Ovary (tissue), 3 donors: ENCODE measurements around the gene MYO3A.

ENCODE experiments used
- POLR2A ChIP-seq: fragments of 450-650 bp; IDR thresholded peaks from one replicate; pipeline ENCODE4 v1.6.1; 2017; ENCODE audit warnings: antibody characterized with exemption, mild to moderate bottlenecking, moderate library complexity
- TF ChIP-seq, protein P1 (sequence below), 3 donors: fragments of 450-650 bp in 2 of 3; fragments of 200-600 bp in 1 of 3; IDR thresholded peaks; one replicate each; pipeline versions ENCODE4 v1.5.1 to v1.8.0; 2016 to 2022; ENCODE audit warnings: antibody characterized with exemption in 3 of 3, mild to moderate bottlenecking in 1 of 3
- donor health status: DM: no; HTN: no; CAD: no.

DNA sequence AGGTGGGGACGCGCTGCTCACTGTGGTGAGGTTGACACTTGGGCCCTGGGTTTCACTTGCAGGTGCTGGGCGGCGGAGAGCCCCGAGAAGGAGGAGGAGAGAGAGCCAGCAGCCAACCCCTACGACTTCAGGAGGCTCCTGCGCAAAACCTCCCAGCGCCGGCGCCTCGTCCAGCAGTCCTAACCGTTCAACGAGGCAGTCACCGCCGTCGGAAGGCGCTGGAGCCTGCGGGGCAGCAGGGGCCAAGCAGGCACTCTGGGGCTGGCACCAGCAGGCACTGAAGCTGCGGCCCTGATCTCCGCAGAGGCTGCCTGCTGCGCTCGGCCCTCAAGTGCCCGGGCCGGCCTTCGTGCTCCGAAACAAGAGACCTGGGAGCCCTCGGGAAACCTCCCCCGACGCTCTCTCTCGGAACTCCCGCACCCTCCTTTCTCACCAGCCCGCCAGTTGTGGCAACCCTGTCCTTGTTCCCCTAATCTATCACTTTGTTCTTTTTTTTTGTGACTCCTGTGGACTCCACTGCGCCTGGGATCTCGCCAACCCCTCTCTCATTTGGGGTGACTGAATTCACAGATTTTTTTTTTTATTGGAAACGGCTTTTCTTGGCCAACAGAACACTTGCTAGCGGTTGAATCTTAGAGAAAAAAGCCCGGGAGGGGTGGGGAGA is 277.9 kb downstream of the MYO3A start:
- TF ChIP-seq POLR2A = no peak
- TF ChIP-seq, protein P1, sequence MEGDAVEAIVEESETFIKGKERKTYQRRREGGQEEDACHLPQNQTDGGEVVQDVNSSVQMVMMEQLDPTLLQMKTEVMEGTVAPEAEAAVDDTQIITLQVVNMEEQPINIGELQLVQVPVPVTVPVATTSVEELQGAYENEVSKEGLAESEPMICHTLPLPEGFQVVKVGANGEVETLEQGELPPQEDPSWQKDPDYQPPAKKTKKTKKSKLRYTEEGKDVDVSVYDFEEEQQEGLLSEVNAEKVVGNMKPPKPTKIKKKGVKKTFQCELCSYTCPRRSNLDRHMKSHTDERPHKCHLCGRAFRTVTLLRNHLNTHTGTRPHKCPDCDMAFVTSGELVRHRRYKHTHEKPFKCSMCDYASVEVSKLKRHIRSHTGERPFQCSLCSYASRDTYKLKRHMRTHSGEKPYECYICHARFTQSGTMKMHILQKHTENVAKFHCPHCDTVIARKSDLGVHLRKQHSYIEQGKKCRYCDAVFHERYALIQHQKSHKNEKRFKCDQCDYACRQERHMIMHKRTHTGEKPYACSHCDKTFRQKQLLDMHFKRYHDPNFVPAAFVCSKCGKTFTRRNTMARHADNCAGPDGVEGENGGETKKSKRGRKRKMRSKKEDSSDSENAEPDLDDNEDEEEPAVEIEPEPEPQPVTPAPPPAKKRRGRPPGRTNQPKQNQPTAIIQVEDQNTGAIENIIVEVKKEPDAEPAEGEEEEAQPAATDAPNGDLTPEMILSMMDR (IDR thresholded peaks at IDR 0.05) = no peak
